B cell (primary cell): ENCODE data around the gene DCBLD1. TPM values are rescaled to one million over a fixed set of nuclear protein-coding genes. Genes with fewer than 3 reads are reported as not detected.

Experiments
- ATAC-seq: fragments of 200-7000 bp; cut with Tn5 transposase; one replicate; pipeline ENCODE4 v1.10.0; 2021; ENCODE audit warnings: low read depth, mild to moderate bottlenecking, moderate number of reproducible peaks, moderate library complexity
- CTCF ChIA-PET: fragments of 350-600 bp; sonication (Branson Sonifier 250); formaldehyde crosslinking; loops from one replicate; lab custom pipeline; 2021; ENCODE audit warnings: antibody characterized with exemption, inconsistent platforms; lab: Charles Lee
- POLR2A ChIA-PET: fragments of 350-600 bp; sonication (Branson Sonifier 250); formaldehyde crosslinking; loops from one replicate; lab custom pipeline; 2021; ENCODE audit warnings: antibody characterized with exemption; lab: Charles Lee
- DNase-seq: peaks from one replicate; pipeline ENCODE4 v3.0.0; 2013
- H2AFZ ChIP-seq: 2 replicates; pipeline ENCODE4 v1.6.1; 2012; ENCODE audit warnings: mild to moderate bottlenecking, low read depth, low read length; ENCODE audit not compliant: insufficient read depth, poor library complexity, severe bottlenecking
- H3K27ac ChIP-seq, 2 donors: 1 replicate in 1 of 2; 2 replicates in 1 of 2; pipeline ENCODE4 v1.5.1; 2012 to 2013; ENCODE audit warnings: low read length in 2 of 2, mild to moderate bottlenecking in 2 of 2, moderate library complexity in 1 of 2
- H3K27me3 ChIP-seq, 4 experiments: fragments of 200-600 bp in 1 of 4; sonication (generic) in 1 of 4; replicated peaks in 1 of 4; 1 replicate in 2 of 4; 2 replicates in 2 of 4; pipeline versions ENCODE4 v1.6.1 to v1.7.0; 2013 to 2016; ENCODE audit warnings: low read length in 3 of 4, mild to moderate bottlenecking in 2 of 4, mixed read lengths in 1 of 4, moderate library complexity in 1 of 4; ENCODE audit not compliant: insufficient read depth in 4 of 4, control insufficient read depth in 3 of 4; ENCODE audit errors: control extremely low read depth in 1 of 4
- H3K36me3 ChIP-seq, 2 experiments: replicated peaks in 1 of 2; 1 replicate in 1 of 2; 2 replicates in 1 of 2; pipeline versions ENCODE4 v1.6.1 to v1.7.1; 2013; ENCODE audit warnings: low read length in 1 of 2; ENCODE audit not compliant: insufficient read depth in 2 of 2, control insufficient read depth in 1 of 2; ENCODE audit errors: control extremely low read depth in 1 of 2, extremely low read depth in 1 of 2
- H3K4me1 ChIP-seq, 2 donors: fragments of 200-600 bp in 1 of 2; sonication (generic) in 1 of 2; 1 replicate in 1 of 2; 2 replicates in 1 of 2; pipeline versions ENCODE4 v1.5.1 to v1.6.1; 2013 to 2017; ENCODE audit warnings: low read length in 2 of 2; ENCODE audit not compliant: control insufficient read depth in 2 of 2, insufficient read depth in 2 of 2
- H3K4me2 ChIP-seq: replicated peaks from 2 replicates; pipeline ENCODE3; 2012; ENCODE audit warnings: mild to moderate bottlenecking, low read depth, low read length; ENCODE audit not compliant: poor library complexity, severe bottlenecking
- H3K4me3 ChIP-seq, 5 experiments: fragments of 200-600 bp in 1 of 5; sonication (generic) in 1 of 5; 1 replicate in 3 of 5; 2 replicates in 2 of 5; pipeline versions ENCODE4 v1.5.1 to v1.7.0; 2011 to 2016; ENCODE audit warnings: low read length in 4 of 5, mild to moderate bottlenecking in 4 of 5, low read depth in 2 of 5, control low read depth in 1 of 5, moderate library complexity in 1 of 5; ENCODE audit not compliant: insufficient read depth in 1 of 5; ENCODE audit errors: control extremely low read depth in 1 of 5, extremely low read depth in 1 of 5
- H3K79me2 ChIP-seq: fragments of 200-600 bp; sonication (generic); one replicate; pipeline ENCODE4 v1.6.0; 2016; ENCODE audit warnings: low read length; ENCODE audit not compliant: control insufficient read depth, insufficient read depth
- H3K9ac ChIP-seq: fragments of 200-600 bp; sonication (generic); 2 replicates; pipeline ENCODE4 v1.6.1; 2017; ENCODE audit warnings: mild to moderate bottlenecking, low read length, moderate library complexity
- H3K9me3 ChIP-seq, 3 donors: one replicate each; pipeline versions ENCODE4 v1.6.1 to v1.7.1; 2013; ENCODE audit warnings: low read length in 2 of 3; ENCODE audit not compliant: control insufficient read depth in 2 of 3, insufficient read depth in 1 of 3; ENCODE audit errors: control extremely low read depth in 1 of 3
- H4K20me1 ChIP-seq: 2 replicates; pipeline ENCODE4 v1.6.0; 2012; ENCODE audit warnings: mild to moderate bottlenecking, low read length; ENCODE audit not compliant: insufficient read depth, control insufficient read depth, poor library complexity, severe bottlenecking
- H3K27ac Mint-ChIP-seq: one replicate; pipeline ENCODE4 v1.8.0; 2021; ENCODE audit warnings: mixed read lengths
- H3K27me3 Mint-ChIP-seq: one replicate; pipeline ENCODE4 v1.8.0; 2021; ENCODE audit warnings: mixed read lengths
- H3K4me1 Mint-ChIP-seq: one replicate; pipeline ENCODE4 v1.8.0; 2021; ENCODE audit warnings: mixed read lengths
- H3K4me3 Mint-ChIP-seq: one replicate; pipeline ENCODE4 v1.8.0; 2021; ENCODE audit warnings: mixed read lengths
- H3K9me3 Mint-ChIP-seq: one replicate; pipeline ENCODE4 v1.8.0; 2022; ENCODE audit warnings: mixed read lengths; ENCODE audit not compliant: insufficient read depth
- EZH2 ChIP-seq: IDR thresholded peaks from 2 replicates; pipeline ENCODE4 v1.6.1; 2012; ENCODE audit warnings: borderline replicate concordance, low read depth, mild to moderate bottlenecking, moderate library complexity, low read length; ENCODE audit not compliant: insufficient read depth, poor library complexity, severe bottlenecking
- WGBS: methylation state at CpG from one replicate; pipeline ENCODE4 v1.1.5; 2013; ENCODE audit warnings: missing lambda C conversion rate; ENCODE audit not compliant: insufficient coverage; 5-methylcytosine and 5-hydroxymethylcytosine counted together
- intact Hi-C: fragments of 100-400 bp; cut with micrococcal nuclease; formaldehyde crosslinking; loops from one replicate; pipeline ENCODE4 v1.10.0; 2022
- polyA plus RNA-seq: library from polyadenylated mRNA; depleted of rRNA; stranded (reverse); fragments of >200 nt; gene quantifications from 2 replicates; pipeline ENCODE4 v1.2.3, GENCODE V29; 2012
- total RNA-seq, 2 donors: library from RNA; stranded (reverse); fragments of 120-200 nt in 1 of 2; gene quantifications; 1 replicate in 1 of 2; 2 replicates in 1 of 2; pipeline versions ENCODE4 v1.2.3 to v1.2.4, GENCODE V29; 2013 to 2022
- TF ChIP-seq, protein P1 (sequence below): fragments of 200-600 bp; IDR thresholded peaks from one replicate; pipeline ENCODE4 v1.8.0; 2022; ENCODE audit warnings: antibody characterized with exemption, mild to moderate bottlenecking

The DCBLD1 gene
- total and polyA plus RNA-seq, 2 donors (not counting 1 experiment from before 2014, with no cell fraction given) = 0.21 to 0.37 TPM

DNA sequence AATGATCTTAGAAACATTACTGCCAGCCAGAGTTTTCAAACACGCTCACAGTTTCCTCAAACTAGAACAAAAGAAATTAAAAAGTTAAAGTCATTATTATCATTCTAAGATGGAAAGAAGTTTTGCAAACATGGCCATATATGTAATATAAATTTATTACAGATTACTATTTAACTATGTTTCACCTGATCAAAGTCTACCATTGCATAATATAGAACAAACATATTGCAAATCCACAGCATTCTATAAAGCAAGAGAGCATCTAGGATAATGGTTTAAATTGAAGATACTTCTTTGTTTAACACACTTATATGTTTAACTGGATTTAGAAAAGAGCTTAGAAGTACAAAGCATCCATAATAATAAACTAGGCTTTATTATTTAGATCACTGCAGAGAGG lies 26.2 kb upstream of the DCBLD1 start:
- H3K4me1 Mint-ChIP-seq = no peaks in the 10 kb centered on the region
- ATAC-seq (no peak), DNase-seq (no peak)
- no CpG with 5 or more reads among the region's 1 CpG for WGBS
- Histone ChIP-seq H3K4me1 (no peaks in the 10 kb centered on the region), H3K9ac (no peak overlapping the region), H3K4me2 (no peak overlapping the region), H4K20me1 (no peaks in the 10 kb centered on the region), H3K27ac (no peak overlapping the region), H3K9me3 (no peaks in the 10 kb centered on the region), H3K36me3 (no peaks in the 10 kb centered on the region), H3K79me2 (no peaks in the 10 kb centered on the region), H3K27me3 (peaks cover 0 to 7% (median 0%) of the 10 kb centered on the region in 4 experiments), H3K4me3 (no peak overlapping the region), H2AFZ (no peak overlapping the region)
- TF ChIP-seq, protein P1, sequence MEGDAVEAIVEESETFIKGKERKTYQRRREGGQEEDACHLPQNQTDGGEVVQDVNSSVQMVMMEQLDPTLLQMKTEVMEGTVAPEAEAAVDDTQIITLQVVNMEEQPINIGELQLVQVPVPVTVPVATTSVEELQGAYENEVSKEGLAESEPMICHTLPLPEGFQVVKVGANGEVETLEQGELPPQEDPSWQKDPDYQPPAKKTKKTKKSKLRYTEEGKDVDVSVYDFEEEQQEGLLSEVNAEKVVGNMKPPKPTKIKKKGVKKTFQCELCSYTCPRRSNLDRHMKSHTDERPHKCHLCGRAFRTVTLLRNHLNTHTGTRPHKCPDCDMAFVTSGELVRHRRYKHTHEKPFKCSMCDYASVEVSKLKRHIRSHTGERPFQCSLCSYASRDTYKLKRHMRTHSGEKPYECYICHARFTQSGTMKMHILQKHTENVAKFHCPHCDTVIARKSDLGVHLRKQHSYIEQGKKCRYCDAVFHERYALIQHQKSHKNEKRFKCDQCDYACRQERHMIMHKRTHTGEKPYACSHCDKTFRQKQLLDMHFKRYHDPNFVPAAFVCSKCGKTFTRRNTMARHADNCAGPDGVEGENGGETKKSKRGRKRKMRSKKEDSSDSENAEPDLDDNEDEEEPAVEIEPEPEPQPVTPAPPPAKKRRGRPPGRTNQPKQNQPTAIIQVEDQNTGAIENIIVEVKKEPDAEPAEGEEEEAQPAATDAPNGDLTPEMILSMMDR = no peak
- no peak for TF ChIP-seq EZH2
- no peak overlapping the region for H3K27ac Mint-ChIP-seq
- CTCF ChIA-PET = no interaction called here
- no peak overlapping the region for H3K4me3 Mint-ChIP-seq
- no peaks in the 10 kb centered on the region for H3K9me3 Mint-ChIP-seq
- intact Hi-C loops = no loop called here
- peaks cover 23% of the 10 kb centered on the region for H3K27me3 Mint-ChIP-seq
- POLR2A ChIA-PET = no interaction called here

DNA sequence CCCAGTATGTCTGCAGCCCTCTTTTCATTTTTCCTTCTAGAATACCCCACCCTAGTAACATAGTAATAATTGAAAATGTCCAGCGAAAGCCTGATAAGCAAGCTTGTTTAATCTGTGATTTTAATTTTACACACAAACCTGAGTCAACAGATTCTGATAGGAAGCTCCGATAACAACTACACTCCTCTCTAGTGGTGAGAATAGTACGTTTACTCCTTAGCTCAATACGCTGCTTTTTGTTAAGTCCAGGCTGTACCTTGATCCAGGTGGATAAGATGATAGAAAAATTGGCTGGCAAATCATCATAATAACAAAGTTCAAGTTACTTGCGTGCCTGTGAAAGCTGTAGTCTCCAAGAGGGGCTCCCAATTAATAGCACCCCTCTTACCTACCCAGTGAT lies 25.5 kb upstream of the DCBLD1 start:
- POLR2A ChIA-PET = no interaction called here
- H3K36me3 ChIP-seq = no peaks in the 10 kb centered on the region
- intact Hi-C loops = no loop called here
- no peak for ATAC-seq
- TF ChIP-seq, protein P1 = no peak
- no peak for TF ChIP-seq EZH2
- H3K9me3 Mint-ChIP-seq = no peaks in the 10 kb centered on the region
- H3K4me1 Mint-ChIP-seq = no peaks in the 10 kb centered on the region
- H2AFZ ChIP-seq = no peak overlapping the region
- no peak overlapping the region for H3K27ac Mint-ChIP-seq
- H3K27ac ChIP-seq = no peak overlapping the region
- CTCF ChIA-PET = interaction anchor here (0.7 kb wide), 1 partner anchor 9 kb away, joined by 4 read pairs; no protein-coding TSS in a partner anchor
- no peak overlapping the region for H3K4me3 Mint-ChIP-seq
- H3K9me3 ChIP-seq = no peaks in the 10 kb centered on the region
- H3K27me3 Mint-ChIP-seq = peaks cover 23% of the 10 kb centered on the region
- no CpG with 5 or more reads among the region's 5 CpGs for WGBS
- H3K4me2 ChIP-seq = no peak overlapping the region
- no peaks in the 10 kb centered on the region for H4K20me1 ChIP-seq
- H3K4me3 ChIP-seq = no peak overlapping the region
- peaks cover 0 to 7% (median 0%) of the 10 kb centered on the region in 4 experiments for H3K27me3 ChIP-seq
- DNase-seq = no peak
- H3K9ac ChIP-seq = no peak overlapping the region
- no peaks in the 10 kb centered on the region for H3K79me2 ChIP-seq
- no peaks in the 10 kb centered on the region for H3K4me1 ChIP-seq
